DMS53 (cell line): Measurements from ENCODE around the gene PROM1.

Source experiments
- DNase-seq: peaks from one replicate; lab custom pipeline; 2025; lab: John Stamatoyannopoulos, UW

Gene PROM1

GRCh38 chr4:16109256-16109655 lies 25.4 kb upstream of the PROM1 start:
- no peak for DNase-seq

GRCh38 chr4:16106956-16107355 lies 23.1 kb upstream of the PROM1 start:
- no peak for DNase-seq

- no peak for DNase-seq
These were observed 20.7 kb upstream of the PROM1 start for GRCh38 chr4:16104520-16104919.

GRCh38 chr4:16102356-16102755 lies 18.5 kb upstream of the PROM1 start:
- DNase-seq: no peak

GRCh38 chr4:16100833-16101232 lies 17.0 kb upstream of the PROM1 start:
- DNase-seq: no peak

GRCh38 chr4:16092682-16093319 lies 9.0 kb upstream of the PROM1 start:
- peak; percentile 23 for DNase-seq

GRCh38 chr4:16090096-16090705 lies 6.4 kb upstream of the PROM1 start:
- DNase-seq: peak; percentile 47

- no peak for DNase-seq
These were observed 5.3 kb upstream of the PROM1 start for GRCh38 chr4:16089156-16089555.

- no peak for DNase-seq
These were observed 4.8 kb upstream of the PROM1 start for GRCh38 chr4:16088601-16089000.

GRCh38 chr4:16085822-16086221 lies 2.0 kb upstream of the PROM1 start:
- no peak for DNase-seq

- peak; percentile 83 for DNase-seq
These were observed 1.2 kb downstream of the PROM1 start for GRCh38 chr4:16082426-16083240.

GRCh38 chr4:16082041-16082425 lies 1.8 kb downstream of the PROM1 start:
- peak; percentile 56 for DNase-seq

GRCh38 chr4:16079046-16079445 lies 4.8 kb downstream of the PROM1 start:
- DNase-seq: peak; percentile 22

GRCh38 chr4:16078195-16078760 lies 5.5 kb downstream of the PROM1 start:
- peak; percentile 31 for DNase-seq

GRCh38 chr4:16077786-16078185 lies 6.0 kb downstream of the PROM1 start:
- DNase-seq: no peak

- peak; percentile 65 for DNase-seq
These were observed 7.7 kb downstream of the PROM1 start for GRCh38 chr4:16075975-16076757.

GRCh38 chr4:16075061-16075460 lies 8.8 kb downstream of the PROM1 start:
- DNase-seq: no peak

- no peak for DNase-seq
These were observed 11.7 kb downstream of the PROM1 start for GRCh38 chr4:16072168-16072567.

- no peak for DNase-seq
These were observed 13.6 kb downstream of the PROM1 start for GRCh38 chr4:16070203-16070602.

GRCh38 chr4:16067515-16067914 lies 16.3 kb downstream of the PROM1 start:
- DNase-seq: peak; percentile 81

- DNase-seq: peak; percentile 86
These were observed 17.2 kb downstream of the PROM1 start for GRCh38 chr4:16066586-16067128.

- no peak for DNase-seq
These were observed 18.8 kb downstream of the PROM1 start for GRCh38 chr4:16065066-16065465.
